T-cell (primary cell): Measurements from ENCODE around the gene GLCE. TPM values are rescaled to one million over a fixed set of nuclear protein-coding genes. Genes with fewer than 3 reads are reported as not detected.

Experiments used
- ATAC-seq, 4 experiments: fragments of 200-7000 bp in 3 of 4; fragments of 150-1000 bp in 1 of 4; cut with Tn5 transposase; replicated peaks in 1 of 4; 1 replicate in 3 of 4; 2 replicates in 1 of 4; pipeline ENCODE4 v1.10.0; 2021; ENCODE audit warnings: moderate library complexity in 3 of 4, mild to moderate bottlenecking in 2 of 4, moderate number of reproducible peaks in 1 of 4
- CTCF ChIA-PET, 2 donors: fragments of 300-600 bp; sonication (Branson Sonifier 250); formaldehyde crosslinking; loops; one replicate each; lab custom pipeline; 2022; ENCODE audit warnings: antibody characterized with exemption in 2 of 2; lab: Charles Lee
- POLR2A ChIA-PET, 2 donors: fragments of 300-600 bp; sonication (Branson Sonifier 250); formaldehyde crosslinking; loops; one replicate each; lab custom pipeline; 2022; ENCODE audit warnings: antibody characterized with exemption in 2 of 2; lab: Charles Lee
- DNase-seq, 35 experiments: peaks; one replicate each; pipeline versions ENCODE4 v3.0.0 to v3.0.0-alpha.2; 2013 to 2023
- H3K27ac ChIP-seq: one replicate; pipeline ENCODE4 v1.5.1; 2013; ENCODE audit warnings: low read length
- H3K27me3 ChIP-seq, 2 experiments: replicated peaks in 1 of 2; 1 replicate in 1 of 2; 2 replicates in 1 of 2; pipeline versions ENCODE4 v1.6.1 to v1.7.0; 2013; ENCODE audit warnings: low read length in 1 of 2, mixed read lengths in 1 of 2; ENCODE audit not compliant: control insufficient read depth in 2 of 2, insufficient read depth in 2 of 2; ENCODE audit errors: extremely low read depth in 1 of 2
- H3K36me3 ChIP-seq, 2 donors: 1 replicate in 1 of 2; 2 replicates in 1 of 2; pipeline versions ENCODE4 v1.6.1 to v1.7.0; 2013; ENCODE audit warnings: low read length in 1 of 2; ENCODE audit not compliant: control insufficient read depth in 2 of 2, insufficient read depth in 1 of 2; ENCODE audit errors: extremely low read depth in 1 of 2
- H3K4me1 ChIP-seq, 2 experiments: 1 replicate in 1 of 2; 2 replicates in 1 of 2; pipeline versions ENCODE4 v1.6.1 to v1.7.0; 2013; ENCODE audit warnings: low read length in 2 of 2, mixed read lengths in 1 of 2; ENCODE audit not compliant: insufficient read depth in 2 of 2, control insufficient read depth in 1 of 2; ENCODE audit errors: extremely low read depth in 1 of 2
- H3K4me3 ChIP-seq, 2 donors: 1 replicate in 1 of 2; 2 replicates in 1 of 2; pipeline versions ENCODE4 v1.5.1 to v1.7.0; 2013; ENCODE audit warnings: mild to moderate bottlenecking in 2 of 2, low read length in 1 of 2, moderate library complexity in 1 of 2; ENCODE audit not compliant: control insufficient read depth in 1 of 2; ENCODE audit errors: extremely low read depth in 1 of 2
- H3K9me3 ChIP-seq: 2 replicates; pipeline ENCODE4 v1.7.0; 2013
- H3K27ac Mint-ChIP-seq, 2 donors: one replicate each; pipeline ENCODE4 v1.8.0; 2020 to 2021; ENCODE audit warnings: mild to moderate bottlenecking in 2 of 2, mixed read lengths in 2 of 2
- H3K27me3 Mint-ChIP-seq, 2 donors: one replicate each; pipeline ENCODE4 v1.8.0; 2021 to 2022; ENCODE audit warnings: mixed read lengths in 2 of 2
- H3K36me3 Mint-ChIP-seq: one replicate; pipeline ENCODE4 v1.8.0; 2021; ENCODE audit warnings: mixed read lengths
- H3K4me1 Mint-ChIP-seq, 3 donors: one replicate each; pipeline ENCODE4 v1.8.0; 2020 to 2022; ENCODE audit warnings: mixed read lengths in 3 of 3, mild to moderate bottlenecking in 1 of 3
- H3K4me3 Mint-ChIP-seq, 3 donors: one replicate each; pipeline ENCODE4 v1.8.0; 2020 to 2022; ENCODE audit warnings: mild to moderate bottlenecking in 3 of 3, mixed read lengths in 3 of 3, moderate library complexity in 3 of 3
- H3K9me3 Mint-ChIP-seq, 3 donors: one replicate each; pipeline ENCODE4 v1.8.0; 2020 to 2022; ENCODE audit warnings: mixed read lengths in 3 of 3
- WGBS: methylation state at CpG from one replicate; pipeline ENCODE4 v1.1.5; 2013; ENCODE audit warnings: missing lambda C conversion rate; ENCODE audit not compliant: insufficient coverage; 5-methylcytosine and 5-hydroxymethylcytosine counted together
- total RNA-seq, 35 experiments: library from RNA in 6 of 35; stranded (reverse) in 6 of 35; fragments of 120-200 nt in 1 of 35; gene quantifications; one replicate each; pipeline versions ENCODE4 v1.2.1 to v1.2.4 and lab custom pipeline; 2013 to 2026

Gene GLCE
- total RNA-seq, 5 donors from 2014 or later (not counting 1 experiment from before 2014, with no cell fraction given): 5.1 to 6.6 (median 5.5) TPM

- Histone ChIP-seq H3K27ac (no peak overlapping the region), H3K36me3 (no peaks in the 10 kb centered on the region), H3K27me3 (no peaks in the 10 kb centered on the region), H3K4me3 (no peak overlapping the region), H3K4me1 (no peaks in the 10 kb centered on the region), H3K9me3 (no peaks in the 10 kb centered on the region)
- H3K4me1 Mint-ChIP-seq: no peaks in the 10 kb centered on the region
- H3K9me3 Mint-ChIP-seq: no peaks in the 10 kb centered on the region
- ATAC-seq (no peak), DNase-seq (no peak)
- H3K27ac Mint-ChIP-seq: no peak overlapping the region
- H3K4me3 Mint-ChIP-seq: no peak overlapping the region
- POLR2A ChIA-PET: no interaction called here
- H3K27me3 Mint-ChIP-seq: no peaks in the 10 kb centered on the region
- CTCF ChIA-PET: no interaction called here
- H3K36me3 Mint-ChIP-seq: no peaks in the 10 kb centered on the region
These were observed 21.0 kb downstream of the GLCE start for GRCh38 chr15:69181424-69181823.

GRCh38 chr15:69185216-69185615, 24.8 kb downstream of the GLCE start:
- Histone ChIP-seq H3K4me3 (no peak overlapping the region), H3K27ac (no peak overlapping the region), H3K4me1 (no peaks in the 10 kb centered on the region), H3K27me3 (no peaks in the 10 kb centered on the region), H3K36me3 (no peaks in the 10 kb centered on the region), H3K9me3 (no peaks in the 10 kb centered on the region)
- no peaks in the 10 kb centered on the region for H3K4me1 Mint-ChIP-seq
- DNase-seq: no peak
- no peaks in the 10 kb centered on the region for H3K27me3 Mint-ChIP-seq
- no peak overlapping the region for H3K27ac Mint-ChIP-seq
- POLR2A ChIA-PET: no interaction called here
- peaks cover 6% of the 10 kb centered on the region for H3K36me3 Mint-ChIP-seq
- no peak for ATAC-seq
- WGBS: no CpG with 5 or more reads among the region's 1 CpG
- H3K9me3 Mint-ChIP-seq: peaks cover 0 to 10% (median 7%) of the 10 kb centered on the region in 3 donors
- CTCF ChIA-PET: interaction anchor here in 1 of 2 donors (0.8 kb wide), 1 partner anchor 1949 kb away, joined by 3 read pairs; no protein-coding TSS in a partner anchor
- H3K4me3 Mint-ChIP-seq: no peak overlapping the region

GRCh38 chr15:69185706-69186105, 25.3 kb downstream of the GLCE start:
- Mint-ChIP-seq H3K27ac (no peak overlapping the region), H3K9me3 (peaks cover 3 to 10% (median 10%) of the 10 kb centered on the region in 3 donors), H3K36me3 (peaks cover 10% of the 10 kb centered on the region), H3K4me1 (no peaks in the 10 kb centered on the region), H3K4me3 (no peak overlapping the region), H3K27me3 (no peaks in the 10 kb centered on the region)
- Histone ChIP-seq H3K9me3 (no peaks in the 10 kb centered on the region), H3K27me3 (no peaks in the 10 kb centered on the region), H3K4me1 (no peaks in the 10 kb centered on the region), H3K36me3 (no peaks in the 10 kb centered on the region), H3K27ac (no peak overlapping the region), H3K4me3 (no peak overlapping the region)
- ATAC-seq: no peak
- ChIA-PET POLR2A (no interaction called here), CTCF (interaction anchor here in 1 of 2 donors (0.8 kb wide), 1 partner anchor 1949 kb away, joined by 3 read pairs; no protein-coding TSS in a partner anchor)
- DNase-seq: peak in 1 of 35 experiments; percentile 3
- no CpG with 5 or more reads among the region's 3 CpGs for WGBS

- no CpG with 5 or more reads among the region's 6 CpGs for WGBS
- Histone ChIP-seq H3K36me3 (no peaks in the 10 kb centered on the region), H3K9me3 (no peaks in the 10 kb centered on the region), H3K4me1 (no peaks in the 10 kb centered on the region), H3K27me3 (no peaks in the 10 kb centered on the region), H3K27ac (no peak overlapping the region), H3K4me3 (no peak overlapping the region)
- Mint-ChIP-seq H3K36me3 (peaks cover 15% of the 10 kb centered on the region), H3K27me3 (no peaks in the 10 kb centered on the region), H3K9me3 (peaks cover 5 to 17% (median 13%) of the 10 kb centered on the region in 3 donors), H3K4me3 (no peak overlapping the region), H3K27ac (no peak overlapping the region), H3K4me1 (no peaks in the 10 kb centered on the region)
- ATAC-seq: no peak
- POLR2A ChIA-PET: interaction anchor here in 1 of 2 donors (0.6 to 0.7 kb wide), 2 partner anchors 15 to 30 kb away, joined by 3 to 5 read pairs; no protein-coding TSS in a partner anchor
- CTCF ChIA-PET: no interaction called here
- DNase-seq: no peak
These were observed 28.7 kb downstream of the GLCE start for GRCh38 chr15:69189157-69189556.

GRCh38 chr15:69190091-69190490, 29.7 kb downstream of the GLCE start:
- DNase-seq: no peak
- Histone ChIP-seq H3K36me3 (no peaks in the 10 kb centered on the region), H3K9me3 (no peaks in the 10 kb centered on the region), H3K27ac (no peak overlapping the region), H3K4me3 (no peak overlapping the region), H3K4me1 (no peaks in the 10 kb centered on the region), H3K27me3 (no peaks in the 10 kb centered on the region)
- ChIA-PET CTCF (no interaction called here), POLR2A (no interaction called here)
- Mint-ChIP-seq H3K27ac (no peak overlapping the region), H3K9me3 (peaks cover 5 to 17% (median 13%) of the 10 kb centered on the region in 3 donors), H3K36me3 (peaks cover 15% of the 10 kb centered on the region), H3K4me3 (no peak overlapping the region), H3K27me3 (no peaks in the 10 kb centered on the region), H3K4me1 (peaks cover 0 to 6% (median 5%) of the 10 kb centered on the region in 3 donors)
- ATAC-seq: no peak

GRCh38 chr15:69190504-69190903, 30.1 kb downstream of the GLCE start:
- Mint-ChIP-seq H3K27ac (no peak overlapping the region), H3K27me3 (no peaks in the 10 kb centered on the region), H3K4me3 (no peak overlapping the region), H3K4me1 (peaks cover 0 to 6% (median 5%) of the 10 kb centered on the region in 3 donors), H3K36me3 (peaks cover 15% of the 10 kb centered on the region), H3K9me3 (peaks cover 5 to 17% (median 13%) of the 10 kb centered on the region in 3 donors)
- ChIA-PET CTCF (no interaction called here), POLR2A (no interaction called here)
- H3K27me3 ChIP-seq: no peaks in the 10 kb centered on the region
- DNase-seq: no peak
- H3K36me3 ChIP-seq: no peaks in the 10 kb centered on the region
- H3K4me1 ChIP-seq: no peaks in the 10 kb centered on the region
- no peak overlapping the region for H3K4me3 ChIP-seq
- H3K27ac ChIP-seq: no peak overlapping the region
- no peaks in the 10 kb centered on the region for H3K9me3 ChIP-seq
- no peak for ATAC-seq
